HT1080 (cell line): ENCODE results near the gene APOBEC3F. TPM values are rescaled to one million over a fixed set of nuclear protein-coding genes. Genes with fewer than 3 reads are reported as not detected.
A peak's percentile ranks its signal among the peaks of the same experiment; 100 is the strongest.

Experiments used
- DNase-seq: peaks from one replicate; pipeline ENCODE4 v3.0.0-alpha.2; 2015; ENCODE audit warnings: low read depth
- small RNA-seq: library from RNA; depleted of rRNA; stranded (forward); fragments of <200 nt; gene quantifications from one replicate; pipeline ENCODE3, GENCODE V24; 2014
- total RNA-seq: library from RNA; depleted of rRNA; stranded (reverse); fragments of >200 nt; shearing (Covaris generic); gene quantifications from 2 replicates; pipeline ENCODE4 v1.2.3, GENCODE V29; 2014; rRNA removed

APOBEC3F gene
- total RNA-seq, 1 experiment from 2014 or later: 1.1 TPM

DNA sequence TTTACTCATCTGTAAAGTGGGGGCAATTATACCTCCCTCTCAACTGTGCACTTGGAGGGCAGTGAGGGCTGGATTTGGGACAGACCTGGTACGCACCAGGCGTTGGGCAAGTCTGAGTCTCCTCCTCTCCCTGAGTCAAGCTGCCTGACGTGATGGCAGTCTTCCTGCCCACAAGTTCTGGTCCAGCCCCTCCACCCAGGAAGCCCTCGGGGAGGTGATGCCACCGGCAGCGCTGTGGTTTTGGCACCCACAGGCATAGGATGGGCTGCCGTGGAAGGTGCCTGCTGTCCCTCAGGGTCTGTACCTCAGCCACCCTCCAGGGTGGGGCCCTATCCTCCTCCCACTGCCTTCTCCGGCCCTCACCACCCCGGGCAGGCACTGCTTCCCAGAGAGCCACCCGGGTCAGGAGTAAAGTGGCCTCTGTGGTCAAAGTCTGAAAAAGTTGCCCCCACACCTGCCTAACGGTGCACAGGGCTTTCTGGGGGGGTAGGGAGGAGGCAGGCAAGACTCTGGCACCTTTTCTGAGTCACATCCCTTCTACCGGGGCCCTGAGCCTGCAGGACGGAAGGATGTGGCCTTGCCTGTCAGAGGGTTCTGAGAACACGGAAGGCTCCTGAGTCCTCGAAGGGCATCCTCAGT lies 49.9 kb downstream of the APOBEC3F start:
- DNase-seq: peak; percentile 57

DNA sequence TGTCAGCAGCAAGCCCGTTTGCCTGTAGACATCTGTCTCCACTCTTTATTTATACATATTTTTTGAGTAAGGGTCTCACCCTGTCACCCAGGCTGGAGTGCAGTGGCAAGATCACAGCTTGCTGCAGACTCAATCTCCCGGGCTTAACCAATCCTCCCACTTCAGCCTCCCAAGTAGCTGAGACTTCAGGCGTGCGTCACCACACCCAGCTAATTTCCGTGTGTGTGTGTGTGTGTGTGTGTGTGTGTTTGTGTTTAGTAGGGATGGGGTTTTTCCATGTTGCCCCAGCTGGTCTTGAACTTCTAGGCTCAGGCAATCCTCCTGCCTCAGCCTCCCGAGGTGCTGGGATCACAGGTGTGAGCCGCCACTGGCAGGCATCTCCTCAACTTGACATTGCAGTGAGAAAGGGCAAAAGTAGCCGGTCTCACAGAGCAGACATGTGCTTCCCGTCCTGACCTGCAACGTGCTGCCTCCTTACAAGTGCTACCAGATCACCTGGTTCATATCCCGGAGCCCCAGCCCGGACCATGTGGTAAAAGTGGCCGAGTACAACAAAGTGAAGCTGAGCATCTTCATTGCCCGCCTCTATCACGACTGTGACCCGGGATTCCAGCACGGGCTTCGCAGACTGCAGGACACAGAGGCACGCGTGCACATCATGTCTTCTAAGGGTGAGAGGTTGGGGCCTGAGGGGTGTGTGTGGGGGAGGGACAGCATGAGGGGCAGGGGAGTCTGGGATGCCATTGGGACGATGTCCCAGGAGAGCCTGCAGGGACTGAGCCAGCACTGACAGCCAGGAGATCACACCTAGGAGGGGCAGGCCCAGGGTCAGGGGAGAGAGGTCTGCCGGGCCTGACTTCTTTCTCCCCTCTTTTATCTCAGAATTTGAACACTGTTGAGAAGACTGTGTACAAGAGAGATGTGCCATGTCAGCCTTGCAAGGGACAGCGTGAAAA lies 50.7 kb downstream of the APOBEC3F start:
- DNase-seq: no peak

DNA sequence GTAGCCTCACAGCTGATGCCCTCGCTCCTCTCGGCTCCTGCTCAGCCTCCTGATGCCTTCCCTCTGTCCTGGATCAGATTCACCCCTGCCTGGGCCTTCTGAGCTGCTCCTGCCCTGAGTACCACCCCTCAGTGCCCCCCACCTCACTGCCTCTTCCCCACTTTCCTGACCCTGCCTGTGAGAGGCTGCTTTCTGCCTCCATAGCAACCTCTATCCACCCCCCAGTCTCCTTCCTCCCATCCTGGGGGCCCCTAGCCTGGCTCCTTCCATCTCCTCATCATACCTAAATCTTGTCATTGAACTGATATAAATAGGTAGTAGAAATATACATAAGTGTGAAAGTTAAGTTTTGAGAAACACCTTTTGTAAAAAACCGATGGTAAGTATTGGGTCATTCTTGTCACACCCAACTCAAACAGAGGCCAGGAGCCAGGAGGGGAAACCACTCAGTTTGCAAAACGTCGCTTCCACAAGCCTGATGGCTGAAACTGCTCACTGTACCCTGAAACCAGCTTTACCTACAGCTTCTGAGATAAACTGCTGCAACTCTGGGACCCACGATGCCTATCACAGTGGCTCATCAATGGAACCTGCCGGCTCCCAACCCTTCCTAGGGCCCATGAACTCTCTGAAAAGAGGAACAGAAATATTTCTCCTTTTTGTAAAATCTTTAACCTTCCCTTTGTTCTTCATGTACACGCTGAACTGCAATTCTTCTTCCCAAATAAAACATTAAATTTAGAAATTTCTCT lies 51.6 kb downstream of the APOBEC3F start:
- DNase-seq: no peak

DNA sequence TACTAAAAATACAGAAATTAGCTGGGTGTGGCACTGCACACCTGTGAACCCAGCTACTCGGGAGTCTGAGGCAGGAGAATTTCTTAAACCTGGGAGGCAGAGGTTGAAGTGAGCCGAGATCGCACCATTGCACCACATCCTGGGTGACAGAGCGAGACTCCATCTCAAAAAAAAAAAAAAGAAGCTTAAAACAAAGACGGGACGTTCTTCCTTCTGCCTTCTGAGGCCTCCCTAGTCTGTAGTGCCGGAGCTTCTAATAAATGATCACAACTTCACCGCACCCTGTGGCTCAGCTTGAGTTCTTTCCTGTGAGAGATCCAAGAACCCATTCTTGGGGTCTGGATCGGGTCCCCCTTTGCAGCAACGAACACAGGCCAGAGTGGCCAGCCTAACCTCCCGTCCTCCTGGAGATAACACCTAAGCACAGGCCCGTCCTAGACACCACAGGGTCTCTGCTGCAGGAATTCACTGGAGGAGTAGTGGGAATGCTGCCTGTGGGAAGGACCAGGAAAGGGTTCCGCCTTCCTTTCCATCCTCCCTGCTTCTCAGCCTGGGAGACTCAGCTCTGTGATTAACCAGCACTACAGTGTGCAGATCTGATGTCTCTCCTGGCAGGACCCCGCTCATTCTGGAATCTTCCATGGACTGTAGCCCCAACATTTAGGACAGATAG lies 54.2 kb downstream of the APOBEC3F start:
- DNase-seq: no peak

DNA sequence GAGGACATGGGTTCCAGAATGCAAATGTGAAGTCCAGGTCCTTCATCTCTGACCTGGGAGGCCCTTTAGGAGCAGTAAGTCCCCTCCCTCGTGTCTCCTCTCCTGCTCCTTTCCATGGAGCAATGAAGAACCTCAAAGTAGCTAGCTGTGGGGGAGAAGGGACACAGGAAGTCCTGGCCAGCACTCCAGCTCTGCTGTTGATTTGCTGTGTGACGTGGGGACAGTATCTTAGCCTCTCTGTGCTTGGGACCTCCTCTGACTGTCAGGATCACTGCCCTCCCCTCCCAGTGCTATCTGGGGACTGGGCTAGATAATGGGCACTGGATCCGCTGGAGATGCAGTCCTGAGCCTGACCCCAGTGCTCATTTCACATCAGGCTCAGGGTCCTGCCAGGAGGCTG lies 55.3 kb downstream of the APOBEC3F start:
- no peak for DNase-seq

DNA sequence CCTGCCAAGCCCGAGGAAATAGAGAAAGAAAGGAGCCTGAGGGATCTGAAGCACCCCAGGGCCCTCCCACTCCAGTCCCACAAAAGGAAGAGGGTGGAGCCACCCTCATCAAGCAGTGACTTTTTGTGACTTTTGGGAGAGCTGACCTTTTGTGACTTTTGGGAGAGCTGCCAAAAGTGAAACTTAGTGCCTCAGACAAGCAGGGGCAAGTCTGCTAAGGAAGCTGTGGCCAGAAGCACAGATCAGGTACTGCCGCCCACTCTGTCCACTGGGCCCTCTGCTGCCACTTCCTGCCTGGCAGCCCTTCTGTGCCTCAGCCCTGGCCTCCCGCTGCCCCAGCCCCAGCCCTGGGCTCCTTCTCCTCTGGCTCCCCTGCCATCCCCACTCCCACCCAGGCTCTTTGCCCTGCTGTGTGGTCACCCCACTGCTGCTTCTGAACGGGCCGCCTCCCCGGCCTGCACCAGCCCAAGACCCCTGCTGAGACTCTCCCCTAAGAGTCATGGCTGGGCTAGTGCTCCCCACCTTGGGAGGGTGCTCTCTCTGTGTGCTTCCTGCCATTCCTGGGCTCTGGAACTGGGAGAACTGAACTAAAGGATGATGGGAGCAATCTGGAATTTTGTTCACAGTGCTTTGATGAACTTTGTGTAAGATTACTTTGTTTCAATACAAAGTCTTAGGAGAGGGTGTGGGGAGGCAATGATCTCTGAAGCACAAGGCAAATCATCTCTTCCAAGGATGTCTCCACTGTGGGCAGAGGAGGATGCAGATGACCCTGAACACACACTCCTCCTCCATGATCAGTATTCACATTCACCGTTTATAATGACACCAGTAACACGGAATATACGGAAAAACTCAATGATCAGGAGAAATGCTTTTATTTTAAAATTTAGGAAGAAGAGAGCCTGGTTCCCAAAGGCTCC lies 56.7 kb downstream of the APOBEC3F start, which contains the start of gene APOBEC3H:
Gene APOBEC3H, plus strand, starts transcription at position 147 of the 923 bp plus-strand sequence. CDS start 3,035 bp downstream, outside the sequence.
- DNase-seq: peak; percentile 46

DNA sequence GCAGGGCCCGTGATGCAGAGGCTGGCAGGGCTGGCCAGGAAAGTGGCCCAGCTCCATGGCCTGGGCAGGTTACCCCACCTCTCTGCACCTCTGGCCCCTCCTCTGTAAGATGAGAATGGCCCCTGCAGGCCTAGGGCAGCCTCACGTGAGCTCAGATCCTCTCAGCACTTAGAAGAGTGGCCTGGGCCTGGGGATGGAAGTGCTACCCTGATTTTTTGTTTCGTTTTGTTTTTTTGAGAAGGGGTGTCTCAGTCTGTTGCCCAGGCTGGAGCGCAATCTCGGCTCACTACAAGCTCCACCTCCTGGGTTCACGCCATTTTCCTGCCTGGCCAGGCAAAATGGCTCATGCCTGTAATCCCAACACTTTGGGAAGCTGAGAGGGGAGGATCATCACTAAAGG lies 57.4 kb downstream of the APOBEC3F start:
- no peak for DNase-seq

GRCh38 chr22:39098576-39098975 lies 57.9 kb downstream of the APOBEC3F start:
- no peak for DNase-seq

DNA sequence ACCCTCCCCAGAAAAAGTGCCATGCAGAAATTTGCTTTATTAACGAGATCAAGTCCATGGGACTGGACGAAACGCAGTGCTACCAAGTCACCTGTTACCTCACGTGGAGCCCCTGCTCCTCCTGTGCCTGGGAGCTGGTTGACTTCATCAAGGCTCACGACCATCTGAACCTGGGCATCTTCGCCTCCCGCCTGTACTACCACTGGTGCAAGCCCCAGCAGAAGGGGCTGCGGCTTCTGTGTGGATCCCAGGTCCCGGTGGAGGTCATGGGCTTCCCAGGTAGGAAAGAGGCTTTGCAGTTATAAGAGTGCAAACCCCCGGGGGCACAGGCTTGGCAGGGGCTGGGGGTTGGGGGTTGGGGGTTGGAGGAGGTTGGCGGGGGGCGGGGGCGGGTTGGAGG lies 60.6 kb downstream of the APOBEC3F start:
- DNase-seq: no peak

DNA sequence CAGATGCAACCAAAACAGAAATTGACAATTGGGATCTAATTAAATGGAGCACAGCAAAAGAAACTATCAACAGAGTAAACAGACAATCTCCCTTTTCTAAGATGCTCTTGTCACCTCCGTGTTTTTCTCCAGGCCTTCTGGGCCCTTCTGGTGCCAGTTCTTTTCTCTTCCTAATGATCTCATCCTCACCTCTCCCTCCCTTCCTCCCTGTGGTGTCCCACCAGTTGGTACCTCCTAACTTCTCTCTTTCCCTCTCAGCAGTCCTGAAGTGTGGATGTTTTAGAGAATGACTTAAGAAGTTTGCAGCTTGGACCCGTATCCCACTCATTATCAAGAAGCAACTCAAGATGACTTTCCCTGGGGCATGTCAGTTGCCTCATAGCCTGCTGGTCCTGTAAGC lies 62.8 kb downstream of the APOBEC3F start:
- no peak for DNase-seq

Small RNA genes within 50 kb of the gene (small RNA-seq; reads per million reads assigned to genes)
- gene AL022318.2: not detected

Other genes starting within 250 kb of the APOBEC3F start
- gene DNAL4, start 246.7 kb upstream of the APOBEC3F start, total RNA-seq: 3.1 and 6.9 TPM in 2 replicates
- 2.6 and 2.9 TPM in 2 replicates for gene NPTXR, start 196.8 kb upstream of the APOBEC3F start, total RNA-seq
- gene CBX6, start 168.6 kb upstream of the APOBEC3F start, total RNA-seq: 38.3 and 46.7 TPM in 2 replicates
- gene APOBEC3A, start 83.3 kb upstream of the APOBEC3F start, total RNA-seq: not detected in 2 replicates
- 6.5 and 13.1 TPM in 2 replicates for gene APOBEC3B, start 58.5 kb upstream of the APOBEC3F start, total RNA-seq
- 4.3 and 7.1 TPM in 2 replicates for gene APOBEC3C, start 26.6 kb upstream of the APOBEC3F start, total RNA-seq
- gene APOBEC3D, start 19.7 kb upstream of the APOBEC3F start, total RNA-seq: 0.27 TPM in 1 of 2 replicates, not detected in the other
- 8.0 and 11.3 TPM in 2 replicates for gene APOBEC3G, start 36.4 kb downstream of the APOBEC3F start, total RNA-seq
- gene APOBEC3H, start 56.4 kb downstream of the APOBEC3F start, total RNA-seq: 0.24 and 0.60 TPM in 2 replicates
- 0.79 and 0.80 TPM in 2 replicates for gene CBX7, start 111.8 kb downstream of the APOBEC3F start, total RNA-seq
- 0.06 TPM in 1 of 2 replicates, not detected in the other for gene PDGFB, start 204.1 kb downstream of the APOBEC3F start, total RNA-seq